GM12892 (cell line): ENCODE data around the gene PPP1R9B.

Source experiments
- POLR2A ChIP-seq: IDR thresholded peaks from 2 replicates; pipeline ENCODE4 v1.6.1; 2011; ENCODE audit warnings: low read depth, low read length, control low read depth
- POLR2AphosphoS5 ChIP-seq: IDR thresholded peaks from 2 replicates; pipeline ENCODE4 v1.6.1; 2011; ENCODE audit warnings: low read depth, low read length, control low read depth
- TAF1 ChIP-seq: IDR thresholded peaks from 2 replicates; pipeline ENCODE4 v1.6.1; 2011; ENCODE audit warnings: low read depth, mild to moderate bottlenecking, control low read depth, low read length, borderline replicate concordance

GRCh38 chr17:50190293-50190602, 39.8 kb upstream of the PPP1R9B start:
- TF ChIP-seq TAF1 (no peak), POLR2A (no peak), POLR2AphosphoS5 (no peak)
